Sciatic nerve (tissue), 2 donors: ENCODE data around the gene ARMH4. TPM values are rescaled to one million over a fixed set of nuclear protein-coding genes. Genes with fewer than 3 reads are reported as not detected.

Source experiments
- ATAC-seq: fragments of 200-7000 bp; cut with Tn5 transposase; one replicate; pipeline ENCODE4 v1.9.1; 2020; ENCODE audit warnings: mild to moderate bottlenecking, moderate library complexity
- DNase-seq: peaks from one replicate; pipeline ENCODE4 v3.0.0-alpha.2; 2020; ENCODE audit warnings: low spot score
- intact Hi-C: fragments of 100-400 bp; cut with DNase I; formaldehyde crosslinking; loops from one replicate; pipeline ENCODE4 v1.14.2; 2022
- total RNA-seq: library from RNA; stranded (reverse); fragmentation: NEBNext Ultra II Directional; extraction: Animal tissue kit (Norgen Biotek cat#: 25700); gene quantifications from one replicate; pipeline ENCODE4 v1.2.1, GENCODE V29; 2021
- donor health status: DM: no; HTN: no; CAD: no.
- donor health status: DM: no; HTN: no; CAD: no.

ARMH4 gene
- 11.5 TPM for total RNA-seq

- ATAC-seq (peak; percentile 97), DNase-seq (peak; percentile 89)
- intact Hi-C loops: no loop called here
Observed at GRCh38 chr14:58152014-58152857, at the start of gene ARMH4. Gene ARMH4 (minus strand): TSS chr14:58152213. CDS start chr14:58139358, 12,855 bp downstream.

DNA sequence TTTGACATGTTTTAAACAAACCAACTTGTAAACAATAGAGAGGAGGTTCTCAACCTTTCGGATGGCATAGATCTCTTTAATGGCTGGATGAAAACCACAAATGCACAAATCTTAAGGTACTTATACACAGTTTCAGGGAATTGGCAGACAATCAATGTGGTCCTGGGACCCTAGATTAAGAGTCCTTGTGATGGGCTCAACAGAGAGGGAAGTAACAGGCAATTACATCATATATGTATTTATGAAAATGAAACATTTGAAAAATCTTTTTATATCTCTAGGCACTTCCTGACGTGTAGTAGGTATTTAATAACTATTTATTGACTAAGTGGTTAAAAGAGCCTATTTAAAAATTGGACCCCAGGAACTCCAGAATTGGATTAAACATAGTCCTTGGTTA is 48.8 kb upstream of the ARMH4 start:
- DNase-seq: no peak
- intact Hi-C loops: no loop called here
- no peak for ATAC-seq

GRCh38 chr14:58200480-58200841 is 48.4 kb upstream of the ARMH4 start:
- peak; percentile 32 for ATAC-seq
- intact Hi-C loops: no loop called here
- no peak for DNase-seq

- ATAC-seq (peak; percentile 97), DNase-seq (peak; percentile 92)
- intact Hi-C loops: no loop called here
Observed at GRCh38 chr14:58199726-58200479, 47.9 kb upstream of the ARMH4 start, which contains the start of gene ACTR10. Gene ACTR10 (plus strand): TSS chr14:58200149. CDS start chr14:58200218, 69 bp downstream.

- ATAC-seq (no peak), DNase-seq (no peak)
- intact Hi-C loops: no loop called here
Observed at GRCh38 chr14:58198086-58198485, 46.1 kb upstream of the ARMH4 start.

DNA sequence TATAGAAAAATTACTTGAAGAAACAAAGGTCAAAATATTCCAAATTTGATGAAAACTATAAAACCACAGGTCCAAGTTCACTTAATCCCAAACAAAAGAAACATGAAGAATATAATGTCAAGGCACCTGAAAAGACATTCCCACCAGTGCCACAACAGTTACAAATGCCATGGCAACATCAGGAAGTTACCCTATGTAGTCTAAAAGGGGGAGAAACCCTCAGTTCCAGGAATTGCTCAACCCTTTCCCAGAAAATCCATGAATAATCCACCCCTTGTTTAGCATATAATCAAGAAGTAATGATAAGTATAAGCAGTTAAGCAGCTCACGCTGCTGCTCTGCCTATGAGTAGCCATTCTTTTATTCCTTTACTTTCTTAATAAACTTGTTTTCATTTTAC is 44.2 kb upstream of the ARMH4 start:
- intact Hi-C loops: no loop called here

DNA sequence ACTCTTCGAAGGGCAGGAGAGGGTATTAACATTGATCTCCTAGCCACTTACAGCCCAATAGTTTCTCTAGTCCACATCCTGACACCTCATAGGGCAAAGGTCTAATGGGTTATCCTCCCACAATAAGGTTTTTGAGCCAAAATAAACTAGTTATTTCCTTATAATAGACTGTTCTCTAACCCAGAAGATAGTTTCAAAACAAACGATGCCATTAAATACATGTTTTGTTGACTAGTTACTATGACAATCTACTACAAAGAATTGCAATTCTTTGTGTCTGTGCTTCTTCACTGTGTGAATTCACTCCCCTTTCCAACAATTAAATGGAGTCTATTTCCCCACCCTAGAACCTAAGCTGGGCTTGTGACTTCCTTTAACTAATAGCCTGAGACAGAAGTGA is 41.5 kb upstream of the ARMH4 start:
- ATAC-seq (peak; percentile 65), DNase-seq (no peak)
- intact Hi-C loops: no loop called here

More for the DNA sequence above, 44.2 kb upstream of the ARMH4 start:
- no peak for ATAC-seq
- no peak for DNase-seq

DNA sequence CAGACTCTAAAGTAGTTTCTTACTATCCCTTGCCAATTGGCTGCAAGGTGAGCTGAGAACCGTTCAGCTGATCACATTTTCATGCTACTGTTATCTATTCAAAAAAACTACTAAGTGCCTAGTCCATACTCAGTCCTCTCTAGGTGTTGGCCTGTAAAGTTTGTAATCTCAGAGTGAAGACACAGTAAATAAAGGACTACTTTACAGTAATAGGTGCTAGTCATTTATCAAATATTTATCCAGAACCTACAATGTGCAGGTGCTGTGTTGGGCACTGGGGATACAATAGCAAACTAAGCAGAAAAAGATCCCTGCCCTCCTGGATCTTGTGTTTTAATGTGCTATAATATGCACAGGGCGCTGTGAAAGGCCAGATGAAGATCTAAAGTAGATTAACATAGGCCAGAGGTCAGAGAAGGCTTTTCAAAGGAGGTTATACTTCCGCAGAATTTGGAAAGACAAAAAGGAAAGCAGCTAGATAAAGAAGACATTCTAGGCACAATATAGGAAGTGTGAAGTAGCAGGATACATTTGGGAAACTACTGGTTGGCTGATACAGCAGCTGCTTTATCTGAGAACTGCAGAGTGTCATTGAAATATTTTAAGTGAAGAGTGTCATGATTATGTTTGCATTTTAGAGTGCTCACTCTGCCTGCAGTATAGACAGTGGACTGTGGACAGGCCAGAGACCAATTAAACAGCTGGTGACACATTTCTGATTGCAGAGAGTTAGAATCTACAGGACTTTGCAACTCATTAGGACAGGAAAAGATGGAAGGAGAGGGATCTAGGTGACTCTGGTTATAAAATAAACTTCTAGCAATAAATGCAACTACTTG is 40.0 kb upstream of the ARMH4 start:
- DNase-seq (no peak), ATAC-seq (no peak)
- intact Hi-C loops: no loop called here

DNA sequence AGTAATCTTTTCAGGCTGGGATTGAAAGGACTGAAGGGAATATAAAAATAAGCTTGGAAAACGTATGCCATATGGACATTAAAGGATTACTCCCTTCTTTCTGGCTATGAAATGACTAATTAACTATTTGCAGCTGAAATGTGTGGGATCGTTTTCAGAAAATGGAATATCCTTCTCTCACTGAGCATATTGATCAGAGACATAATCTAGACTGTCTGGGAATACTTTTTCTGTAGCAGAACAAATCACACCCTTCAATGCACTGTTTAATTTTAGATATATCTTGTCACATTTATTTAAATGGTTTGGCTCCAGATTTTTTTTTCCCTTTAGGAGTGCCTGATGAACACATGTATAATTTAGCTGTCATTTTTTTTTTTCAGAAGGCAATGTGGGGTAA is 37.2 kb upstream of the ARMH4 start:
- intact Hi-C loops: no loop called here
- ATAC-seq: no peak
- no peak for DNase-seq

DNA sequence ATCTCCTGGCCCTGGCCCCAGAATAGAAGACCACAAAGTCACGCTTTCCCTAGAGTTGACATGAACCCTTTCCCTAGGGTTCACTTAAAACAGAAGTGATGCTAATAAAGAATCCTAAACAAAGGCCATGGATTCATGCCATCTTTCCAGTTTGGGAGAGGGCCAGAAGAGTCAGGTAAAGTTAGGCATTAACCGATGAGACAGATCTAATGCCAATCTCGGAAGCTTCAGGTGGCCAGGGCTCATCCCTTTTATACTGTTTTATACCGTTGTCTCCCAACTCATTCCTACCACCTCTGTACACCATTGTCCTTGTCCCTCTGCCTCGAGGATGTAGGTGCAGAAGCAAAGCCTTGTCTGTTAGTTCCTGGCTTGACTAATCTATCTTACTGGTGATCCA is 25.1 kb upstream of the ARMH4 start:
- intact Hi-C loops: no loop called here
- ATAC-seq: no peak
- DNase-seq: no peak

DNA sequence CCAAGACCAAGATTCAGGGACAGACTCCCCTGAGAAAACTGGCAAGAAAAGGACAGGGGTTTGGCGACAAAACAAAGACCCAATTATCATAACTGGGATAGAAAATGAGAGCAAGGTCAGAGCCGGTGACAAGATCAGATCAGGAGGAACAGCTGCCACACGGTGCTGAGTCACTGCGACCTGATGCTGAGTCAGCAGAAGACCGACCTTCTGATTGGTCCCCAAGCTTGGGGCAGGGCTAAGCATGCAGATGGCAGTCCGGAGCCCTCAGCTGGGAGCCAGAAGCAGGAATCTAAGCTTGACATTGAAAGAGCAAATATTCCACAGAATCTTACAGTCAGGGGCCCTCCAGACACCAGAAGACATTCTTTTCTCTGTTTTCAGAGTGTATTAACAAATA is 19.1 kb upstream of the ARMH4 start:
- intact Hi-C loops: no loop called here
- peak; percentile 82 for ATAC-seq
- DNase-seq: peak; percentile 64

DNA sequence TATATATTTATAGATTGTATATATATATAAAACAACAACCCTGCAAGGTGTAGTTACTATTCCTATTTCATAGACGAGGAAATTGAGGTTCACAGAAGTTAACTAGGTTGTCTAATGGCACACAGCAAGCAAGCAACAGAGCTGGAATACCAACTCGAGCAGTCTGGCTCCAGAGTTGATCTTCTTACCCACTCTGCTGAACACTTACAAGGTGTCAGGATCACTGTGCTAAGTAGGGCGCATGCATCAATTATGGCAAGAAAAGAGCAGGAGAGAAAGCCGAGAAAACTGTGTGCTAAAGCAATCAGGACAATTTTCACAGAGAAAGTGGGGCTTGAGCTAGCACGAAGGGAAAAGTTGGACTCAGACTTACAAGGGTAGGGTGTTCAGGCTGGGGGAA is 15.9 kb upstream of the ARMH4 start:
- intact Hi-C loops: no loop called here
- ATAC-seq (no peak), DNase-seq (no peak)

GRCh38 chr14:58167057-58167456 is 15.0 kb upstream of the ARMH4 start:
- no peak for ATAC-seq
- no peak for DNase-seq
- intact Hi-C loops: no loop called here

GRCh38 chr14:58166005-58166983 is 14.3 kb upstream of the ARMH4 start:
- peak; percentile 93 for DNase-seq
- ATAC-seq: peak; percentile 88
- intact Hi-C loops: no loop called here

DNA sequence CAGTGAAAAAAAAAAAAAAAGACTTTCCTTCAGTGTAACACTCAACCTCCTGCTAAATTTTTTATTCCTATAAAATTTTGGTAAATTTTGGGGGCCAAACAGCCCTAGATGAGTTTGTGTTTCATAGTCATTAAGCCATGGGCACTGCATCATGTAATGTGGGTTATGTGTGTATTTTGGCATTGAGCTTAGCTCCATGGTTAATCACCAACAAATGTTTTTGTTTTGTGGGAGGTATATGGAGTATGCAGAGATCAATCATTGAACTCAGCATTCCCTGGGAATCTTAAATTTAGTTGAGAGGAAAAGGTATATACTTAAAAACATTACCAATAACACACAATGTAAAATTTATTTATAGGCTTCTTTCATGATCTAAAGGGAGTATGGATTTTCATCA is 8.5 kb upstream of the ARMH4 start:
- no peak for DNase-seq
- ATAC-seq: no peak
- intact Hi-C loops: no loop called here

GRCh38 chr14:58151133-58152013 is 640 bp downstream of the ARMH4 start:
- ATAC-seq: peak; percentile 61
- intact Hi-C loops: no loop called here
- DNase-seq: no peak

DNA sequence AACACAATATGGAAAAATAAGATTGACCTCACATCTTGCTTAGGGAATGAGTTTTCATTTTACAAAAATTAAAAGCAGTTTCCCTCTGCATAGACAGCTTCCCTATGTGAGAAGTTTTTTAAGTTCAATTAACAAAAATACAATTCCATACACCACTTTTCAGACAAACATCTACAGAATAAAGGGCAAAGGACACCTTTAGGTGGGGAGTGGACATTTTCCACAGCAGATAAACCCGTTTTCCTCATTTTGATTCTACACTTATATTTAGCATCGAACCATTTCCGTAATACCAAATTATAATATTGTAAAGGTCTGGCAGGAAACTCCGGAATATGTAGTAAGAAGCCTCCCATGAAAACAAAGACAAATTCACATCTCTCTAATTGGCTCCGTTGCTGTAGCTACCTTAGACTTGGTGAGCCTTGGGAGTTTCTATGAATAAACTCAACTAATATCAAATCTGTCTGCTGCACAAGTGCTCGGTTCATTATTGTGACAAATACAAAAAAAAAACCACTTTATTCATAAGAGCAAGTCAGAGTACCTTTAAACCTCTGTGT is 1.7 kb downstream of the ARMH4 start:
- ATAC-seq: no peak
- intact Hi-C loops: no loop called here
- no peak for DNase-seq
